ENCODE measurements around the gene SEC24B.
A peak's percentile ranks its signal among the peaks of the same experiment; 100 is the strongest.

SEC24B gene

GRCh38 chr4:109547394-109547793 lies 113.8 kb downstream of the SEC24B start:
- H3K4me1 ChIP-seq (ENCODE audit: insufficient read depth, low read length) = no peaks in the 10 kb centered on the region
- peaks cover 21% of the 10 kb centered on the region; the same call in 1 of the 2 replicates for H3K36me3 ChIP-seq (ENCODE audit: insufficient read depth, low read length)
- H4K20me1 ChIP-seq (ENCODE audit: insufficient read depth, low read length) = no peaks in the 10 kb centered on the region
- no peaks in the 10 kb centered on the region for H3K9me3 ChIP-seq (ENCODE audit: insufficient read depth, low read length, severe bottlenecking)
- no peak overlapping the region for H2AFZ ChIP-seq (ENCODE audit: low read depth, low read length)
- no peaks in the 10 kb centered on the region for H3K79me2 ChIP-seq (ENCODE audit: insufficient read depth, low read length)
- H3K27me3 ChIP-seq (ENCODE audit: insufficient read depth, low read length, poor library complexity) = no peaks in the 10 kb centered on the region
- no peak for ATAC-seq (ENCODE audit: insufficient read depth, low read depth)
- no peak overlapping the region for H3K4me3 ChIP-seq (ENCODE audit: low read depth in 1 of 2, low read length in 2 of 2)
- no peak overlapping the region for H3K27ac ChIP-seq (ENCODE audit: low read length)
- H3K4me2 ChIP-seq (ENCODE audit: insufficient read depth, low read length) = no peak overlapping the region
- DNase-seq = no peak
- H3K9ac ChIP-seq (ENCODE audit: low read depth, low read length) = no peak overlapping the region
- TF ChIP-seq CTCF (IDR thresholded peaks at IDR 0.05; ENCODE audit: borderline replicate concordance, extremely low read depth, low read length, poor library complexity, severe bottlenecking) (no peak), EZH2 (IDR thresholded peaks at IDR 0.05; ENCODE audit: borderline replicate concordance, low read depth, low read length, severe bottlenecking) (no peak)

DNA sequence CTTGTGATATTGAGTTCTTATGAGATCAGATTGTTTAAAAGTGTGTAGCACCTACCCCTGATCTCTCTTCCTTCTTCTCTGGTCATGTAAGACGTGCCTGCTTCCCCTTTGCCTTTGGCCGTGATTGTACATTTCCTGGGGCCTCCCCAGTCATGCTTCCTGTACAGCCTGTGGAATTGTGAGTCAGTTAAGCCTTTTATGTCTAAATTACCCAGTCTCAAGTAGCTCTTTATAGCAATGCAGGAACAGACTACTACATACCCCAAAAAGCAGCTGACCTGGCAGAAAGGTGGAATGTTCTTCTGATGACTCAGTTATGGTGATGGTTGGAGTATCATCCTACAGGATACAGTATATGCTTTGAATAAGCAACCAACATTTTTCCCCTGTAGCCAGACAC lies 115.0 kb downstream of the SEC24B start:
- H3K4me1 ChIP-seq (ENCODE audit: insufficient read depth, low read length) = no peaks in the 10 kb centered on the region
- no peaks in the 10 kb centered on the region for H3K27me3 ChIP-seq (ENCODE audit: insufficient read depth, low read length, poor library complexity)
- no peaks in the 10 kb centered on the region for H3K79me2 ChIP-seq (ENCODE audit: insufficient read depth, low read length)
- no peak overlapping the region for H3K4me3 ChIP-seq (ENCODE audit: low read depth in 1 of 2, low read length in 2 of 2)
- TF ChIP-seq CTCF (IDR thresholded peaks at IDR 0.05; ENCODE audit: borderline replicate concordance, extremely low read depth, low read length, poor library complexity, severe bottlenecking) = no peak
- TF ChIP-seq EZH2 (IDR thresholded peaks at IDR 0.05; ENCODE audit: borderline replicate concordance, low read depth, low read length, severe bottlenecking) = no peak
- 0 out of 3 replicates have a peak, but pooled peaks have one; percentile 37 for ATAC-seq (ENCODE audit: insufficient read depth, low read depth)
- H3K9me3 ChIP-seq (ENCODE audit: insufficient read depth, low read length, severe bottlenecking) = no peaks in the 10 kb centered on the region
- no peaks in the 10 kb centered on the region for H4K20me1 ChIP-seq (ENCODE audit: insufficient read depth, low read length)
- H2AFZ ChIP-seq (ENCODE audit: low read depth, low read length) = no peak overlapping the region
- DNase-seq = no peak
- H3K36me3 ChIP-seq (ENCODE audit: insufficient read depth, low read length) = peaks cover 13% of the 10 kb centered on the region; the same call in 1 of the 2 replicates
- H3K9ac ChIP-seq (ENCODE audit: low read depth, low read length) = no peak overlapping the region
- H3K27ac ChIP-seq (ENCODE audit: low read length) = no peak overlapping the region
- no peak overlapping the region for H3K4me2 ChIP-seq (ENCODE audit: insufficient read depth, low read length)

DNA sequence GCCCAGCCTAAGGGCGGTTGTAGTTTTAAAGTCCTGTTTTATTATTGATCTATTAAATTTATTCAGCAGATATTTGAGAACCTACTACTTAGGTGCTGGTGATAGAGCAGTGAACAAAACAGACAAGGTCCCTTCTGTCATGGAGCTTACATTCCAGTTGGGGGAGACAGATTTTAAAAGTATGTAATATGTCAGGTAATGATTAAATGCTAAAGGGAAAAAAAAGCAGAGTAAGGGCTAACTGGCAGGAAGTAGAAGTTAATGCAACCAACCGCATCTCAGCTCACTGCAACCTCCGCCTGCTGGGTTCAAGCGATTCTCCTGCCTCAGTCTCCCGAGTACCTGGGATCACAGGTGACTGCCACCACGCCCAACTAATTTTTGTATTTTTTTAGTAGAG lies 118.6 kb downstream of the SEC24B start:
- no peak overlapping the region for H3K4me3 ChIP-seq (ENCODE audit: low read depth in 1 of 2, low read length in 2 of 2)
- H3K4me2 ChIP-seq (ENCODE audit: insufficient read depth, low read length) = no peak overlapping the region
- H4K20me1 ChIP-seq (ENCODE audit: insufficient read depth, low read length) = no peaks in the 10 kb centered on the region
- H3K27ac ChIP-seq (ENCODE audit: low read length) = no peak overlapping the region
- no peaks in the 10 kb centered on the region for H3K27me3 ChIP-seq (ENCODE audit: insufficient read depth, low read length, poor library complexity)
- DNase-seq (no peak), ATAC-seq (ENCODE audit: insufficient read depth, low read depth) (no peak)
- H3K9me3 ChIP-seq (ENCODE audit: insufficient read depth, low read length, severe bottlenecking) = no peaks in the 10 kb centered on the region
- H3K79me2 ChIP-seq (ENCODE audit: insufficient read depth, low read length) = no peaks in the 10 kb centered on the region
- H3K4me1 ChIP-seq (ENCODE audit: insufficient read depth, low read length) = no peaks in the 10 kb centered on the region
- no peaks in the 10 kb centered on the region for H3K36me3 ChIP-seq (ENCODE audit: insufficient read depth, low read length)
- H2AFZ ChIP-seq (ENCODE audit: low read depth, low read length) = no peak overlapping the region
- TF ChIP-seq CTCF (IDR thresholded peaks at IDR 0.05; ENCODE audit: borderline replicate concordance, extremely low read depth, low read length, poor library complexity, severe bottlenecking) = no peak
- TF ChIP-seq EZH2 (IDR thresholded peaks at IDR 0.05; ENCODE audit: borderline replicate concordance, low read depth, low read length, severe bottlenecking) = no peak
- H3K9ac ChIP-seq (ENCODE audit: low read depth, low read length) = no peak overlapping the region

GRCh38 chr4:109553130-109553529 lies 119.5 kb downstream of the SEC24B start:
- TF ChIP-seq EZH2 (IDR thresholded peaks at IDR 0.05; ENCODE audit: borderline replicate concordance, low read depth, low read length, severe bottlenecking) = no peak
- TF ChIP-seq CTCF (IDR thresholded peaks at IDR 0.05; ENCODE audit: borderline replicate concordance, extremely low read depth, low read length, poor library complexity, severe bottlenecking) = no peak
- Histone ChIP-seq H3K27ac (ENCODE audit: low read length) (no peak overlapping the region), H3K9me3 (ENCODE audit: insufficient read depth, low read length, severe bottlenecking) (peaks cover under 1% of the 10 kb centered on the region), H3K27me3 (ENCODE audit: insufficient read depth, low read length, poor library complexity) (no peaks in the 10 kb centered on the region), H3K9ac (ENCODE audit: low read depth, low read length) (no peak overlapping the region), H3K79me2 (ENCODE audit: insufficient read depth, low read length) (peaks cover under 1% of the 10 kb centered on the region; the same call in 1 of the 2 replicates), H3K4me2 (ENCODE audit: insufficient read depth, low read length) (no peak overlapping the region), H3K36me3 (ENCODE audit: insufficient read depth, low read length) (no peaks in the 10 kb centered on the region), H3K4me1 (ENCODE audit: insufficient read depth, low read length) (peaks cover under 1% of the 10 kb centered on the region; the same call in 1 of the 2 replicates), H3K4me3 (ENCODE audit: low read depth in 1 of 2, low read length in 2 of 2) (no peak overlapping the region), H2AFZ (ENCODE audit: low read depth, low read length) (no peak overlapping the region), H4K20me1 (ENCODE audit: insufficient read depth, low read length) (no peaks in the 10 kb centered on the region)
- no peak for ATAC-seq (ENCODE audit: insufficient read depth, low read depth)
- DNase-seq = no peak

All from DND-41 (cell line).